PC-9 (cell line): ENCODE data around the gene KIF26B. TPM values are rescaled to one million over a fixed set of nuclear protein-coding genes. Genes with fewer than 3 reads are reported as not detected.

ENCODE experiments used
- BruUV-seq: library from RNA; stranded (reverse); fragments of 400-500 nt; replicated peaks from 2 replicates; lab custom pipeline; 2021; lab: Mats Ljungman, UMichigan
- CTCF ChIA-PET: fragments of 300-600 bp; sonication (Branson Sonifier 250); formaldehyde crosslinking; loops from one replicate; lab custom pipeline; 2022; ENCODE audit warnings: antibody characterized with exemption; lab: Charles Lee
- POLR2A ChIA-PET: fragments of 300-600 bp; sonication (Branson Sonifier 250); formaldehyde crosslinking; loops from one replicate; lab custom pipeline; 2022; ENCODE audit warnings: antibody characterized with exemption; ENCODE audit not compliant: unreplicated experiment; lab: Charles Lee
- DNase-seq, 2 experiments: peaks; one replicate each; pipeline versions ENCODE4 v3.0.0 to v3.0.0-alpha.2; 2015 to 2022; ENCODE audit warnings: mixed read lengths in 1 of 2
- H2AFZ ChIP-seq: fragments of 200-600 bp; sonication (generic); 2 replicates; pipeline ENCODE4 v1.8.1; 2017; ENCODE audit warnings: antibody characterized with exemption
- H3F3A ChIP-seq: fragments of 200-600 bp; sonication (generic); 2 replicates; pipeline ENCODE4 v1.8.1; 2017; ENCODE audit warnings: antibody characterized with exemption, mild to moderate bottlenecking, low read depth; ENCODE audit not compliant: insufficient read depth
- H3K27ac ChIP-seq: fragments of 200-600 bp; sonication (generic); 2 replicates; pipeline ENCODE4 v1.6.1; 2016; ENCODE audit warnings: mixed run types
- H3K27me3 ChIP-seq: fragments of 200-600 bp; sonication (generic); 2 replicates; pipeline ENCODE4 v1.6.1; 2016; ENCODE audit warnings: low read depth, mixed run types; ENCODE audit not compliant: insufficient read depth
- H3K36me3 ChIP-seq: fragments of 200-600 bp; sonication (generic); 2 replicates; pipeline ENCODE4 v1.6.1; 2016; ENCODE audit warnings: low read depth, mixed run types
- H3K4me1 ChIP-seq: fragments of 200-600 bp; sonication (generic); replicated peaks from 2 replicates; pipeline ENCODE4 v1.6.1; 2016; ENCODE audit warnings: mixed run types; ENCODE audit not compliant: insufficient read depth
- H3K4me2 ChIP-seq: fragments of 200-600 bp; sonication (generic); 2 replicates; pipeline ENCODE4 v1.6.1; 2017; ENCODE audit warnings: mixed run types
- H3K4me3 ChIP-seq: fragments of 200-600 bp; sonication (generic); 2 replicates; pipeline ENCODE4 v1.6.1; 2016; ENCODE audit warnings: mixed run types
- H3K79me2 ChIP-seq: fragments of 200-600 bp; sonication (generic); 2 replicates; pipeline ENCODE4 v1.6.1; 2017; ENCODE audit warnings: low read depth, mixed run types
- H3K9me2 ChIP-seq: fragments of 200-600 bp; sonication (generic); 2 replicates; pipeline ENCODE4 v1.8.1; 2017; ENCODE audit warnings: mild to moderate bottlenecking; ENCODE audit not compliant: insufficient read depth
- H3K9me3 ChIP-seq: fragments of 200-600 bp; sonication (generic); 2 replicates; pipeline ENCODE4 v1.8.1; 2016; ENCODE audit warnings: low read depth; ENCODE audit not compliant: insufficient read depth
- H4K20me1 ChIP-seq: fragments of 200-600 bp; sonication (generic); 2 replicates; pipeline ENCODE4 v1.8.1; 2017; ENCODE audit not compliant: insufficient read depth
- CTCF ChIP-seq: fragments of 200-600 bp; sonication (generic); conservative IDR thresholded peaks from 2 replicates; pipeline ENCODE4 v1.6.1; 2017; ENCODE audit warnings: mixed run types, antibody characterized with exemption, mild to moderate bottlenecking, moderate library complexity
- EZH2 ChIP-seq: fragments of 200-600 bp; sonication (generic); IDR thresholded peaks from 2 replicates; pipeline ENCODE4 v1.8.0; 2017; ENCODE audit warnings: antibody characterized with exemption, low read depth
- intact Hi-C: fragments of 100-400 bp; cut with micrococcal nuclease; formaldehyde crosslinking; loops from one replicate; pipeline ENCODE4 v1.10.0; 2022; ENCODE audit not compliant: unreplicated experiment
- total RNA-seq: library from RNA; stranded (reverse); gene quantifications from 2 replicates; pipeline ENCODE4 v1.2.3, GENCODE V29; 2021

The KIF26B gene
- total RNA-seq, 1 experiment from 2014 or later: 0.11 TPM

DNA sequence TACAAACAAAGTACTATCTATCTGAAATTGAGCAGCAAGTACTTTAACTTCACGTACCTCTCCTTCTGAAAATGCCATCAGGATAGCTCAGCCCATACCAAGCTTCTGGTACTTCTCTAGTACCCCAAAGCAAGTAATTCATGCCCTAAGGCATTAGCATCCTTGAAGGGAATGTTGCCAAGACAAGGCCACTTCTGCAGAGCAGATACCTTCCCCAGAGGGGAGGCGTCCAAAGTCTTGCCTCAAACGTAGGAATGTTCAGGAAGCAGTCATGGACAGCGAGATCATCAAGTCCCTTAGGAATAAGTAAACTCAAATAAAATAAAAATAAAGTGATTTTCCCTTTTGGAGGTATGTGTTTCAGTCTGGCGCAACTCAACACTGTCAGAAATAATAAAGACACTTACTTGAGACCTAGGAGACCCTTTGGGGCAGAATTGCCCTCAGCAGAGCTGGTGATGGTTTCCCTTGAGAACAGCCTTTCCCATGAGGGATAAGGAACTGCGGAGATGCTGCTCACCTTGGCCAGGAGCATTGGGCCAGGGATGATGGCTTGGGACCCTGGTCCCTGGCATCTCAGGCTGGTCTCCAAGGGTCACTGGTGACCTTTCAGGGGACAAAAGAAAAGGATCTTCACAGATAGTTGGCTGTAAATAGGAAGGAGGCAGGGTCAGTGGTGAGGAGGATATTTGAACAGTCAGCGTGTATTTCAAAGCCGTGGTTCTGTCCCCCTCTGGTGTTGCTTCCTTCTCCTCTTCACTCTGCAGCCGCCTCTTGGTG, 522.9 kb downstream of the KIF26B start:
- Histone ChIP-seq H3K27me3 (peaks cover 65% of the 10 kb centered on the region), H4K20me1 (no peaks in the 10 kb centered on the region), H3K4me2 (no peak overlapping the region), H3K36me3 (no peaks in the 10 kb centered on the region), H3K9me2 (no peaks in the 10 kb centered on the region), H3K4me3 (no peak overlapping the region), H3K27ac (no peak overlapping the region), H3K4me1 (no peaks in the 10 kb centered on the region), H3K79me2 (no peaks in the 10 kb centered on the region), H2AFZ (no peak overlapping the region), H3F3A (no peaks in the 10 kb centered on the region), H3K9me3 (no peaks in the 10 kb centered on the region)
- ChIA-PET POLR2A (no interaction called here), CTCF (no interaction called here)
- TF ChIP-seq CTCF (no peak), EZH2 (no peak)
- intact Hi-C loops: no loop called here
- DNase-seq: no peak
- no TSS peak for BruUV-seq

DNA sequence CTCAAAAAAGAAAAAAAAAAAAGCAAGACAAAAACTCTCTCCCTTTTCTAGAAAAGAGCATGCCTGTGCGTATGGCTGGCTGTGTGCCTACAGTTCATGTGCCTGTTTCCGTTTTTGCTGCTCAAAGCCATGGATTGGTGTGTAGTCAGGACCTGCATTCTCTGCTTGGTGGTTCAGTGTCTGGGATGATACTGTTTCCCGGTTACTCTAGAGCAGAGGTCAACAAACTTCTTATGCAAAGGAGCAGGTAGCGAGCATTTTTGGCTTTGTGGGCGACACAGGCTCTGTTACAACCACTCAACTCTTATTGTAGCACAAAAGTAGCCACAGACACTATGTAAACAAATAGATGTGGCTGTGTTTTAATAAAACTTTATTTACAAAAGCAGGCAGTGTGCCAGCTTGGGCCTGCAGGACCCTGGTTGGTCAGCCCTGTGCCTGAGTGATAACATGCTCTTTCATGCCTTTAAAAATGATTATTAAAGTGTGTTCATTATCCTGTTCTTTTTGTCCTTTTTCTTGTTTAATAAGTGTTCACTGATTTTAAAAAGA, 524.2 kb downstream of the KIF26B start:
- Histone ChIP-seq H3K9me3 (no peaks in the 10 kb centered on the region), H3K79me2 (no peaks in the 10 kb centered on the region), H3F3A (no peaks in the 10 kb centered on the region), H4K20me1 (no peaks in the 10 kb centered on the region), H3K27ac (no peak overlapping the region), H3K4me2 (no peak overlapping the region), H2AFZ (no peak overlapping the region), H3K4me1 (no peaks in the 10 kb centered on the region), H3K27me3 (peaks cover 74% of the 10 kb centered on the region), H3K36me3 (no peaks in the 10 kb centered on the region), H3K4me3 (no peak overlapping the region), H3K9me2 (no peaks in the 10 kb centered on the region)
- no TSS peak for BruUV-seq
- intact Hi-C loops: no loop called here
- POLR2A ChIA-PET: no interaction called here
- TF ChIP-seq EZH2 (no peak), CTCF (no peak)
- no peak for DNase-seq
- CTCF ChIA-PET: no interaction called here

DNA sequence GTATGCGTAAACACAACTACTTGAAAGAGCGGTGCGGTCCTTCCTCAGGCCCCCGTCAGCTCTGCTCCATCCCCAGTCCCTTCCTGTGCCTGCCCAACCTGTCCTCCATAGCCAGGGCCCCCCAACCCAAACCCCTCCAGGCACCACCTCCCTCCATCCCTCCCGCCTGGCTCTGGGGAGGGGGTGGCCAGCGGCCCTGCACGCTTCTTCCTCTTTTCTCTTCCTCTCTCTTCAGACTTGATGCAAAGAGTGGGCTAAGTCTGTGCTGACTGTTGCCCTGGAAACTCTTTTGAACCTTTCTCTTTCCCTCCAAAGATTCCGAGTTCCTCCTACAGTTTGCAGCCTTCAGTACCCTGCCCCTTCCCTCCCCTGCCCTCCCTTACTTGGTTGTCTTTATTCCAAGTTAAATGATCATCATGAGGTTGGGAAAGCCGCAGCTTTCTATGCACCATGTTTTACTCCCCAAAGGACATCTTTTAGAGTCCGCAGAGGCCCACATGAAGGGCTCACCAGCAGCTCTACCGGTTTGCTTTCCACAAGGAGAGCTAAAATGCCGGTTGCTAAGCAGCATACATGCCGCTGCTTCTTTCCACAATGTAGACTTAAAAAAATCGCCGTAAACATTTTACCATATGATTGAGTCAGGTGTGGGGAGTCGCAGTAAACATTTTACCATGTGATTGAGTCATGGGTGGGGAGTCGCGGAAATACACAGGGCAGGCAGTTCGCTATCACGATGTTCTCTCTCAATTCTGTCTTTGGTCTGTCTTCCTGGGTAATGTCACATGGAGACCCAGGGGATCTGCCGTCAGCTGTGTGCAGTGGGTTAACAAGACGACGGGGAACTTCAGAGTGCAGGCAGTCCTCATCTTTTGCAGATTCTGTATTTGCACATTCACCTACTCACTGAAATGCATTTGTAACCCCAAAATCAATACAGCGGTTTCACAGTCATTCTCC, 525.3 kb downstream of the KIF26B start:
- no peak for TF ChIP-seq CTCF
- TF ChIP-seq EZH2: no peak
- H3K4me1 ChIP-seq: no peaks in the 10 kb centered on the region
- intact Hi-C loops: no loop called here
- H3K9me2 ChIP-seq: no peaks in the 10 kb centered on the region
- no peaks in the 10 kb centered on the region for H3K36me3 ChIP-seq
- peaks cover 84% of the 10 kb centered on the region for H3K27me3 ChIP-seq
- H4K20me1 ChIP-seq: no peaks in the 10 kb centered on the region
- no peak for DNase-seq
- H3K9me3 ChIP-seq: no peaks in the 10 kb centered on the region
- ChIA-PET POLR2A (no interaction called here), CTCF (no interaction called here)
- H3K4me3 ChIP-seq: no peak overlapping the region
- no peak overlapping the region for H2AFZ ChIP-seq
- H3K4me2 ChIP-seq: no peak overlapping the region
- H3F3A ChIP-seq: no peaks in the 10 kb centered on the region
- BruUV-seq: no TSS peak
- no peaks in the 10 kb centered on the region for H3K79me2 ChIP-seq
- H3K27ac ChIP-seq: no peak overlapping the region
